Right renal pelvis (tissue), 4 donors: ENCODE results near the gene PRUNE2. TPM values are rescaled to one million over a fixed set of nuclear protein-coding genes. Genes with fewer than 3 reads are reported as not detected.

Experiments
- DNase-seq, 4 donors: peaks; one replicate each; pipeline ENCODE4 v3.0.0-alpha.2; 2013; ENCODE audit warnings: low read depth in 4 of 4, low spot score in 3 of 4, missing footprints in 1 of 4
- polyA plus RNA-seq, 4 donors: library from polyadenylated mRNA; unstranded; fragments of 120-200 nt; gene quantifications; one replicate each; pipeline ENCODE4 v1.2.1, GENCODE V29; 2013; ENCODE audit not compliant: insufficient read length in 4 of 4

Gene PRUNE2
- polyA plus RNA-seq, 4 donors, result 11.2 to 13.8 (median 12.8) TPM

DNA sequence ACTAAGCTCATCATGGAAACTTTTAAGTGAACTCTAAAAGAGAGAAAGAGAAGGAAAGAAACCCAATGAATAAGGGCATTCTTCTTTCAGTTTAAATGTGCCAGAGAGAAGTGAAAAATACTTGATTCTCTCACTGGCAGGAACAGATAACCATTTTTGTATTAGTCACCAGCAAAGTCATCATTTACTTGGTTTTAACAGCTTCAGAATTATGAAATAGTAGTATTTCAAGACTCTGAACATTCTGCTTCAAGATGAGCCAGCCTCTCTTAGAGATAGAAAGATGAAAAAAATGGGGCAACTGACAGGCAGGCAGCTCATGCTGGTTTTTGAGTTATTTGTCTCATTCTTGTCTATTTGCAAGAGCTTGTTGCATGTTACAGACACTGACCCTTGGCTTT is 343.4 kb downstream of the PRUNE2 start:
- DNase-seq, result no peak

DNA sequence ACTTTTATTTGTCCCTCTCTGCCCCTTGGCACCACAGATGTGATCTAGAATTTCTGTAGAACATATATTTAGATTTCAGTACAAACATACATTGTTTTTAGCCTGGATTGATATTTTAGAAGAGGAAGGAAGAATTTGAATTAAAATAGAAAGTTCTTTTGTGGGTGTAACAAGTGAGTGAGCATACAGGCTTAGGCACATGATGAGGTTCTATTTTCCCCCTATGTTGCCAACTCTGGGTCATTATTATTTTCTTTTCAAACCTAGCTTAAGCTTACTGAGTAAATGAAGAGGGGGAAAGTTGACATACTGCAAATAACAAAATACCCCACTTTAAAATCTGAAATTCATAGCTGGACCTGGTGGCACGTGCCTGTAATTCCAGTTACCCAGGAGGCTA is 344.0 kb downstream of the PRUNE2 start:
- no peak for DNase-seq

Other genes starting within 250 kb of the PRUNE2 start
- 1 to 10 TPM in 2 of 4 donors, under 1 TPM in 2; 0.62 to 1.5 (median 1.00) TPM for gene PCA3, start 141.7 kb downstream of the PRUNE2 start, polyA plus RNA-seq
- gene FOXB2, start 113.5 kb upstream of the PRUNE2 start, polyA plus RNA-seq, result not detected